HL-60 (cell line): ENCODE measurements around the gene MMP23B.

ENCODE experiments used
- DNase-seq, 2 experiments: peaks; one replicate each; pipeline ENCODE4 v3.0.0-alpha.2; 2010 to 2020; ENCODE audit warnings: low read depth in 1 of 2, low spot score in 1 of 2
- H3K27ac ChIP-seq: fragments of 250-450 bp; sonication (Bioruptor Pico); replicated peaks from 2 replicates; pipeline ENCODE4 v1.5.1; 2020; ENCODE audit warnings: mild to moderate bottlenecking, moderate library complexity
- H3K27me3 ChIP-seq: fragments of 250-450 bp; sonication (Bioruptor Pico); 2 replicates; pipeline ENCODE4 v1.5.1; 2021; ENCODE audit warnings: mild to moderate bottlenecking, moderate library complexity; ENCODE audit not compliant: insufficient read depth, poor library complexity, severe bottlenecking
- H3K4me3 ChIP-seq: replicated peaks from 2 replicates; pipeline ENCODE4 v1.5.1; 2011; ENCODE audit warnings: mild to moderate bottlenecking, control low read depth, low read length; ENCODE audit not compliant: insufficient read depth
- CTCF ChIP-seq: IDR thresholded peaks from one replicate; pipeline ENCODE4 v1.5.1; 2011; ENCODE audit warnings: low read length, control low read depth, inconsistent platforms; ENCODE audit not compliant: insufficient read depth
- GABPA ChIP-seq: IDR thresholded peaks from 2 replicates; pipeline ENCODE4 v1.6.1; 2012; ENCODE audit warnings: low read depth
- POLR2AphosphoS5 ChIP-seq: IDR thresholded peaks from 2 replicates; pipeline ENCODE4 v1.6.1; 2012; ENCODE audit warnings: low read depth
- REST ChIP-seq: IDR thresholded peaks from 2 replicates; pipeline ENCODE4 v1.6.1; 2012; ENCODE audit warnings: low read depth; ENCODE audit not compliant: insufficient replicate concordance
- SPI1 ChIP-seq: IDR thresholded peaks from 2 replicates; pipeline ENCODE4 v1.6.1; 2012; ENCODE audit warnings: low read depth, mild to moderate bottlenecking, borderline replicate concordance

MMP23B gene

GRCh38 chr1:1669468-1670440 lies 37.8 kb downstream of the MMP23B start:
- 0 out of 2 replicates have a peak, but pooled peaks have one; percentile 13 for TF ChIP-seq GABPA
- peak; percentile 50; the same call in 1 of the 2 replicates for TF ChIP-seq POLR2AphosphoS5
- no peak for TF ChIP-seq CTCF
- Histone ChIP-seq H3K27me3 (no peaks in the 10 kb centered on the region), H3K27ac (peak overlapping the region; percentile 90), H3K4me3 (no peak overlapping the region)
- peak in 1 of 2 experiments; percentile 58 for DNase-seq

GRCh38 chr1:1670866-1671265 lies 38.9 kb downstream of the MMP23B start:
- no peak for DNase-seq
- H3K27me3 ChIP-seq = no peaks in the 10 kb centered on the region
- peak overlapping the region; percentile 90 for H3K27ac ChIP-seq
- H3K4me3 ChIP-seq = no peak overlapping the region
- TF ChIP-seq CTCF (no peak), POLR2AphosphoS5 (no peak), REST (no peak), GABPA (no peak), SPI1 (no peak)

GRCh38 chr1:1671365-1672119 lies 39.6 kb downstream of the MMP23B start:
- Histone ChIP-seq H3K27me3 (no peaks in the 10 kb centered on the region), H3K4me3 (no peak overlapping the region), H3K27ac (peak overlapping the region; percentile 60)
- no peak for DNase-seq
- no peak for TF ChIP-seq CTCF
- TF ChIP-seq POLR2AphosphoS5 = no peak
- TF ChIP-seq SPI1 = no peak
- no peak for TF ChIP-seq REST
- TF ChIP-seq GABPA = no peak
